DOHH2 (cell line): ENCODE data around the gene ITGA11.

Experiments
- H3F3A ChIP-seq: fragments of 200-600 bp; sonication (generic), shearing (Covaris generic); 2 replicates; pipeline ENCODE4 v1.6.0; 2016; ENCODE audit warnings: antibody characterized with exemption, mild to moderate bottlenecking; ENCODE audit not compliant: control insufficient read depth, insufficient read depth
- H3K27ac ChIP-seq: fragments of 200-600 bp; sonication (generic); 2 replicates; pipeline ENCODE4 v1.5.1; 2014; ENCODE audit warnings: low read depth, mild to moderate bottlenecking, low read length, moderate library complexity
- H3K27me3 ChIP-seq: fragments of 200-600 bp; sonication (generic); 2 replicates; pipeline ENCODE4 v1.6.1; 2014; ENCODE audit warnings: mild to moderate bottlenecking, low read length, mixed read lengths; ENCODE audit not compliant: control insufficient read depth
- H3K36me3 ChIP-seq: fragments of 200-600 bp; sonication (generic); 2 replicates; pipeline ENCODE4 v1.6.1; 2014; ENCODE audit warnings: mild to moderate bottlenecking, low read length, moderate library complexity, mixed read lengths; ENCODE audit not compliant: control insufficient read depth
- H3K4me1 ChIP-seq: fragments of 200-600 bp; sonication (generic); 2 replicates; pipeline ENCODE4 v1.6.1; 2014; ENCODE audit warnings: mild to moderate bottlenecking, low read length, mixed read lengths; ENCODE audit not compliant: control insufficient read depth
- H3K4me2 ChIP-seq: fragments of 200-600 bp; sonication (generic); 2 replicates; pipeline ENCODE4 v1.6.0; 2014; ENCODE audit warnings: mild to moderate bottlenecking, low read length, moderate library complexity
- H3K4me3 ChIP-seq: fragments of 200-600 bp; sonication (generic); 2 replicates; pipeline ENCODE4 v1.5.1; 2014; ENCODE audit warnings: mild to moderate bottlenecking, low read length, mixed read lengths
- H3K79me2 ChIP-seq: fragments of 200-600 bp; sonication (generic); 2 replicates; pipeline ENCODE4 v1.6.1; 2014; ENCODE audit warnings: mild to moderate bottlenecking, low read length, mixed read lengths; ENCODE audit not compliant: control insufficient read depth
- H3K9me2 ChIP-seq: fragments of 200-600 bp; sonication (generic); replicated peaks from 2 replicates; pipeline ENCODE4 v1.6.1; 2014; ENCODE audit warnings: mild to moderate bottlenecking, low read length, mixed read lengths; ENCODE audit not compliant: control insufficient read depth
- H3K9me3 ChIP-seq: fragments of 200-600 bp; sonication (generic); 2 replicates; pipeline ENCODE4 v1.6.1; 2014; ENCODE audit warnings: antibody characterized with exemption, low read length, mixed read lengths; ENCODE audit not compliant: control insufficient read depth, insufficient read depth
- H4K20me1 ChIP-seq: fragments of 200-600 bp; sonication (generic); 2 replicates; pipeline ENCODE4 v1.6.0; 2014; ENCODE audit warnings: low read depth, mild to moderate bottlenecking, antibody characterized with exemption, low read length, moderate library complexity; ENCODE audit not compliant: control insufficient read depth, insufficient read depth
- CTCF ChIP-seq: fragments of 200-600 bp; sonication (generic); IDR thresholded peaks from one replicate; pipeline ENCODE4 v1.5.1; 2014; ENCODE audit warnings: antibody characterized with exemption, mild to moderate bottlenecking, low read depth, low read length; ENCODE audit not compliant: poor library complexity, severe bottlenecking
- EZH2phosphoT487 ChIP-seq: fragments of 200-600 bp; sonication (generic); IDR thresholded peaks from 2 replicates; pipeline ENCODE4 v1.6.1; 2017; ENCODE audit warnings: borderline replicate concordance, mild to moderate bottlenecking, antibody characterized with exemption, low read length, moderate library complexity, mixed read lengths

The ITGA11 gene

GRCh38 chr15:68417897-68418296, 14.1 kb downstream of the ITGA11 start:
- TF ChIP-seq CTCF (no peak), EZH2phosphoT487 (no peak)

GRCh38 chr15:68417051-68417450, 14.9 kb downstream of the ITGA11 start:
- Histone ChIP-seq H3K36me3 (no peaks in the 10 kb centered on the region), H3K4me3 (no peak overlapping the region), H3K27me3 (peaks cover 3% of the 10 kb centered on the region; the same call in 1 of the 2 replicates), H4K20me1 (no peaks in the 10 kb centered on the region), H3K27ac (no peak overlapping the region), H3K9me2 (no peaks in the 10 kb centered on the region), H3F3A (no peaks in the 10 kb centered on the region), H3K9me3 (no peaks in the 10 kb centered on the region), H3K79me2 (no peaks in the 10 kb centered on the region), H3K4me1 (no peaks in the 10 kb centered on the region), H3K4me2 (no peak overlapping the region)
- TF ChIP-seq CTCF, result no peak
- TF ChIP-seq EZH2phosphoT487, result no peak

More at GRCh38 chr15:68417897-68418296, 14.1 kb downstream of the ITGA11 start:
- no peaks in the 10 kb centered on the region for H4K20me1 ChIP-seq
- no peak overlapping the region for H3K4me2 ChIP-seq
- no peaks in the 10 kb centered on the region for H3K79me2 ChIP-seq
- H3K36me3 ChIP-seq, result no peaks in the 10 kb centered on the region
- H3K27me3 ChIP-seq, result peaks cover 3% of the 10 kb centered on the region; the same call in 1 of the 2 replicates
- no peaks in the 10 kb centered on the region for H3K9me3 ChIP-seq
- H3K4me3 ChIP-seq, result no peak overlapping the region
- no peaks in the 10 kb centered on the region for H3K4me1 ChIP-seq
- H3F3A ChIP-seq, result no peaks in the 10 kb centered on the region
- H3K9me2 ChIP-seq, result no peaks in the 10 kb centered on the region
- H3K27ac ChIP-seq, result no peak overlapping the region

- no peak overlapping the region for H3K27ac ChIP-seq
- H3F3A ChIP-seq, result no peaks in the 10 kb centered on the region
- H3K9me2 ChIP-seq, result no peaks in the 10 kb centered on the region
- no peaks in the 10 kb centered on the region for H4K20me1 ChIP-seq
- H3K4me1 ChIP-seq, result no peaks in the 10 kb centered on the region
- no peak overlapping the region for H3K4me3 ChIP-seq
- no peak for TF ChIP-seq EZH2phosphoT487
- TF ChIP-seq CTCF, result no peak
- no peaks in the 10 kb centered on the region for H3K36me3 ChIP-seq
- H3K4me2 ChIP-seq, result no peak overlapping the region
- no peaks in the 10 kb centered on the region for H3K9me3 ChIP-seq
- peaks cover 3% of the 10 kb centered on the region; the same call in 1 of the 2 replicates for H3K27me3 ChIP-seq
- no peaks in the 10 kb centered on the region for H3K79me2 ChIP-seq
Observed at GRCh38 chr15:68416158-68416535, 15.8 kb downstream of the ITGA11 start.
